ENCODE results near the gene ZNF830.
"Not testable (repeated sequence)": the region's sequence is repeated elsewhere in the genome, so short reads cannot be mapped to it uniquely, and the experiment has no call there.

Gene ZNF830

GRCh38 chr17:34961093-34961911 is at the start of gene ZNF830, which contains the start of gene CCT6B:
Gene ZNF830 (plus strand): TSS chr17:34961540. CDS start chr17:34961567, 27 bp downstream.
Gene CCT6B (minus strand): TSS chr17:34961460. CDS start chr17:34961393, 67 bp downstream.
- DNase-seq, result peak; percentile 99

GRCh38 chr17:34913001-34913400 is 48.3 kb upstream of the ZNF830 start:
- DNase-seq, result no peak

GRCh38 chr17:34916120-34916519 is 45.2 kb upstream of the ZNF830 start:
- no peak for DNase-seq

- no peak for DNase-seq
Measured at GRCh38 chr17:34917381-34917780, 44.0 kb upstream of the ZNF830 start.

- DNase-seq, result no peak
Measured at GRCh38 chr17:34920676-34921075, 40.7 kb upstream of the ZNF830 start.

- no peak for DNase-seq
Measured at GRCh38 chr17:34926661-34927060, 34.7 kb upstream of the ZNF830 start.

- peak; percentile 20 for DNase-seq
Measured at GRCh38 chr17:34930283-34930682, 31.1 kb upstream of the ZNF830 start.

- DNase-seq, result not testable (repeated sequence)
Measured at GRCh38 chr17:34950780-34951179, 10.6 kb upstream of the ZNF830 start.

GRCh38 chr17:34958438-34958837 is 2.9 kb upstream of the ZNF830 start:
- DNase-seq, result no peak

- DNase-seq, result no peak
Measured at GRCh38 chr17:34974179-34974578, 12.8 kb downstream of the ZNF830 start.

- no peak for DNase-seq
Measured at GRCh38 chr17:34974794-34975785, 13.8 kb downstream of the ZNF830 start.

- no peak for DNase-seq
Measured at GRCh38 chr17:34979153-34979552, 17.8 kb downstream of the ZNF830 start.

GRCh38 chr17:34979650-34980352 is 18.5 kb downstream of the ZNF830 start:
- DNase-seq, result peak; percentile 24

- peak; percentile 96 for DNase-seq
Measured at GRCh38 chr17:34980353-34980680, 19.0 kb downstream of the ZNF830 start, which contains the start of gene LIG3. Gene LIG3 (plus strand): TSS chr17:34980512. CDS start chr17:34983006, 2,494 bp downstream.

- peak; percentile 91 for DNase-seq
Measured at GRCh38 chr17:34980681-34981537, 19.6 kb downstream of the ZNF830 start.

GRCh38 chr17:34981538-34982241 is 20.4 kb downstream of the ZNF830 start:
- peak; percentile 87 for DNase-seq

- no peak for DNase-seq
Measured at GRCh38 chr17:34987232-34987631, 25.9 kb downstream of the ZNF830 start.

GRCh38 chr17:34988644-34989043 is 27.3 kb downstream of the ZNF830 start:
- peak; percentile 78 for DNase-seq

GRCh38 chr17:34989473-34989872 is 28.1 kb downstream of the ZNF830 start:
- DNase-seq, result no peak

GRCh38 chr17:34990921-34991365 is 29.6 kb downstream of the ZNF830 start:
- peak; percentile 69 for DNase-seq

GRCh38 chr17:34991606-34992005 is 30.3 kb downstream of the ZNF830 start:
- no peak for DNase-seq
